ENCODE data around the gene SSH3. TPM values are rescaled to one million over a fixed set of nuclear protein-coding genes. Genes with fewer than 3 reads are reported as not detected.
A peak's percentile ranks its signal among the peaks of the same experiment; 100 is the strongest.

SSH3 gene
- polyA plus RNA-seq, 3 donors: 12.3 to 14.8 (median 13.0) TPM

GRCh38 chr11:67288452-67289225 lies 14.7 kb upstream of the SSH3 start:
- WGBS, 3 donors: 0 to 1% (median 0%) methylated on average over 53 to 87 of the region's 87 CpGs
- peak overlapping the region; percentile 94 for H3K27ac ChIP-seq (ENCODE audit: low read depth, low read length)

- H3K27ac ChIP-seq (ENCODE audit: low read depth, low read length): peak within 1 kb of the TSS; percentile 94
- WGBS, 3 donors: 0 to 1% (median 1%) methylated on average over 20 to 44 of the region's 56 CpGs
Measured at GRCh38 chr11:67289226-67289650, 14.1 kb upstream of the SSH3 start, which contains the start of gene ANKRD13D. TSS of gene ANKRD13D (plus strand) at chr11:67289303. CDS start at chr11:67289461, 158 bp downstream.

GRCh38 chr11:67289651-67290479 lies 13.5 kb upstream of the SSH3 start:
- H3K27ac ChIP-seq (ENCODE audit: low read depth, low read length): no peak overlapping the region
- WGBS, 3 donors: 29 to 32% (median 30%) methylated on average over 33 to 36 of the region's 36 CpGs

- 71 to 89% (median 78%) methylated on average over 7 of the region's 7 CpGs for WGBS, 3 donors
- H3K27ac ChIP-seq (ENCODE audit: low read depth, low read length): no peak overlapping the region
Measured at GRCh38 chr11:67290801-67291200, 12.5 kb upstream of the SSH3 start.

- H3K27ac ChIP-seq (ENCODE audit: low read depth, low read length): no peak overlapping the region
- 87 to 93% (median 91%) methylated on average over 33 of the region's 33 CpGs for WGBS, 3 donors
Measured at GRCh38 chr11:67291481-67292381, 11.6 kb upstream of the SSH3 start.

- 56 to 60% (median 60%) methylated on average over 3 of the region's 3 CpGs for WGBS, 3 donors
- H3K27ac ChIP-seq (ENCODE audit: low read depth, low read length): no peak overlapping the region
Measured at GRCh38 chr11:67292671-67293070, 10.7 kb upstream of the SSH3 start.

- H3K27ac ChIP-seq (ENCODE audit: low read depth, low read length): no peak overlapping the region
- WGBS, 3 donors: 41 to 47% (median 46%) methylated on average over 3 of the region's 3 CpGs
Measured at GRCh38 chr11:67293090-67293489, 10.2 kb upstream of the SSH3 start.

- 96 to 100% (median 97%) methylated on average over 1 of the region's 1 CpG for WGBS, 3 donors
- no peak overlapping the region for H3K27ac ChIP-seq (ENCODE audit: low read depth, low read length)
Measured at GRCh38 chr11:67295846-67296245, 7.5 kb upstream of the SSH3 start.

- WGBS, 3 donors: 93 to 97% (median 94%) methylated on average over 7 of the region's 7 CpGs
Measured at GRCh38 chr11:67298786-67299185, 4.5 kb upstream of the SSH3 start.

GRCh38 chr11:67299471-67300191 lies 3.7 kb upstream of the SSH3 start:
- H3K27ac ChIP-seq (ENCODE audit: low read depth, low read length): no peak overlapping the region
- 93 to 94% (median 94%) methylated on average over 26 to 29 of the region's 29 CpGs for WGBS, 3 donors

More at GRCh38 chr11:67298786-67299185, 4.5 kb upstream of the SSH3 start:
- H3K27ac ChIP-seq (ENCODE audit: low read depth, low read length): no peak overlapping the region

- H3K27ac ChIP-seq (ENCODE audit: low read depth, low read length): no peak overlapping the region
- WGBS, 3 donors: 93 to 97% (median 93%) methylated on average over 13 of the region's 13 CpGs
Measured at GRCh38 chr11:67300256-67300755, 3.0 kb upstream of the SSH3 start.

- WGBS, 3 donors: 88 to 92% (median 90%) methylated on average over 22 of the region's 22 CpGs
- H3K27ac ChIP-seq (ENCODE audit: low read depth, low read length): no peak overlapping the region
Measured at GRCh38 chr11:67300756-67301312, 2.5 kb upstream of the SSH3 start.

GRCh38 chr11:67301313-67301921 lies 1.9 kb upstream of the SSH3 start:
- WGBS, 3 donors: 87 to 93% (median 90%) methylated on average over 28 of the region's 28 CpGs
- H3K27ac ChIP-seq (ENCODE audit: low read depth, low read length): no peak overlapping the region

- H3K27ac ChIP-seq (ENCODE audit: low read depth, low read length): no peak overlapping the region
- WGBS, 3 donors: 42 to 57% (median 52%) methylated on average over 15 of the region's 15 CpGs
Measured at GRCh38 chr11:67301951-67302516, 1.3 kb upstream of the SSH3 start.

GRCh38 chr11:67302571-67303131 lies 679 bp upstream of the SSH3 start:
- WGBS, 3 donors: 10 to 20% (median 15%) methylated on average over 20 to 23 of the region's 23 CpGs
- H3K27ac ChIP-seq (ENCODE audit: low read depth, low read length): no peak overlapping the region

- WGBS, 3 donors: 3 to 5% (median 3%) methylated on average over 34 to 43 of the region's 43 CpGs
- no peak overlapping the region for H3K27ac ChIP-seq (ENCODE audit: low read depth, low read length)
Measured at GRCh38 chr11:67303835-67304411, 593 bp downstream of the SSH3 start.
